Measurements from ENCODE around the gene SLC17A9.

- no peak for TF ChIP-seq CTCF (IDR thresholded peaks at IDR 0.05)
- no peak for TF ChIP-seq POLR2A (IDR thresholded peaks at IDR 0.05)
- TF ChIP-seq POLR2AphosphoS5 (IDR thresholded peaks at IDR 0.05): no peak
These were observed 30.7 kb downstream of the SLC17A9 start for GRCh38 chr20:62983210-62983609.
